ENCODE data around the gene NEDD8.

The NEDD8 gene

GRCh38 chr14:24211311-24211710 lies 20.9 kb downstream of the NEDD8 start:
- peaks cover 19% of the 10 kb centered on the region; the same call in 1 of the 2 replicates for H3K36me3 ChIP-seq (ENCODE audit: insufficient read depth, low read length)

GRCh38 chr14:24207625-24208024 lies 24.5 kb downstream of the NEDD8 start:
- no peak overlapping the region for H3K4me2 ChIP-seq (ENCODE audit: low read depth, low read length, poor library complexity, severe bottlenecking)
- H3K79me2 ChIP-seq (ENCODE audit: insufficient read depth, low read length) = peaks cover 28% of the 10 kb centered on the region
- H3K36me3 ChIP-seq (ENCODE audit: insufficient read depth, low read length) = peaks cover 22% of the 10 kb centered on the region; the same call in 1 of the 2 replicates
- no peaks in the 10 kb centered on the region for H3K9me3 ChIP-seq (ENCODE audit: insufficient read depth, low read depth, low read length)
- no peak overlapping the region for H2AFZ ChIP-seq (ENCODE audit: low read length)
- peaks cover 5% of the 10 kb centered on the region for H4K20me1 ChIP-seq (ENCODE audit: insufficient read depth, low read length, poor library complexity, severe bottlenecking)
- peaks cover 12% of the 10 kb centered on the region for H3K4me1 ChIP-seq (ENCODE audit: insufficient read depth, low read length, poor library complexity, severe bottlenecking)
- no peaks in the 10 kb centered on the region for H3F3A ChIP-seq (ENCODE audit: low read depth)
- H3K9ac ChIP-seq (ENCODE audit: low read depth, low read length, poor library complexity, severe bottlenecking) = no peak overlapping the region
- no peak overlapping the region for H3K4me3 ChIP-seq (ENCODE audit: low read length, poor library complexity, severe bottlenecking)
- no peak for TF ChIP-seq CTCF (conservative IDR thresholded peaks at IDR 0.05; ENCODE audit: low read length)
- TF ChIP-seq EZH2phosphoT487 (IDR thresholded peaks at IDR 0.05; ENCODE audit: borderline replicate concordance) = no peak
- no peaks in the 10 kb centered on the region for H3K9me2 ChIP-seq (replicated peaks; ENCODE audit: low read depth, low read length)
- no peaks in the 10 kb centered on the region for H3K27me3 ChIP-seq (ENCODE audit: insufficient read depth, low read length, poor library complexity, severe bottlenecking)

More at GRCh38 chr14:24211311-24211710, 20.9 kb downstream of the NEDD8 start:
- Histone ChIP-seq H3K4me3 (ENCODE audit: low read length, poor library complexity, severe bottlenecking) (peak overlapping the region; percentile 99), H4K20me1 (ENCODE audit: insufficient read depth, low read length, poor library complexity, severe bottlenecking) (peaks cover 5% of the 10 kb centered on the region), H3K27me3 (ENCODE audit: insufficient read depth, low read length, poor library complexity, severe bottlenecking) (no peaks in the 10 kb centered on the region), H3K4me2 (ENCODE audit: low read depth, low read length, poor library complexity, severe bottlenecking) (peak overlapping the region; percentile 78), H3K9me3 (ENCODE audit: insufficient read depth, low read depth, low read length) (no peaks in the 10 kb centered on the region), H3K79me2 (ENCODE audit: insufficient read depth, low read length) (peaks cover 44% of the 10 kb centered on the region), H2AFZ (ENCODE audit: low read length) (no peak overlapping the region), H3K4me1 (ENCODE audit: insufficient read depth, low read length, poor library complexity, severe bottlenecking) (peaks cover 28% of the 10 kb centered on the region), H3K9ac (ENCODE audit: low read depth, low read length, poor library complexity, severe bottlenecking) (peak overlapping the region; percentile 34), H3K9me2 (replicated peaks; ENCODE audit: low read depth, low read length) (no peaks in the 10 kb centered on the region), H3F3A (ENCODE audit: low read depth) (peaks cover 9% of the 10 kb centered on the region; the same call in 1 of the 2 replicates)
- no peak for TF ChIP-seq EZH2phosphoT487 (IDR thresholded peaks at IDR 0.05; ENCODE audit: borderline replicate concordance)
- no peak for TF ChIP-seq CTCF (conservative IDR thresholded peaks at IDR 0.05; ENCODE audit: low read length)

- Histone ChIP-seq H3K9me3 (ENCODE audit: insufficient read depth, low read depth, low read length) (no peaks in the 10 kb centered on the region), H3K27me3 (ENCODE audit: insufficient read depth, low read length, poor library complexity, severe bottlenecking) (no peaks in the 10 kb centered on the region), H2AFZ (ENCODE audit: low read length) (no peak overlapping the region), H3K4me3 (ENCODE audit: low read length, poor library complexity, severe bottlenecking) (no peak overlapping the region), H3K36me3 (ENCODE audit: insufficient read depth, low read length) (peaks cover 22% of the 10 kb centered on the region; the same call in 1 of the 2 replicates), H3K9me2 (replicated peaks; ENCODE audit: low read depth, low read length) (no peaks in the 10 kb centered on the region), H3F3A (ENCODE audit: low read depth) (no peaks in the 10 kb centered on the region), H3K79me2 (ENCODE audit: insufficient read depth, low read length) (peaks cover 23% of the 10 kb centered on the region), H3K4me2 (ENCODE audit: low read depth, low read length, poor library complexity, severe bottlenecking) (no peak overlapping the region), H3K4me1 (ENCODE audit: insufficient read depth, low read length, poor library complexity, severe bottlenecking) (peaks cover 10% of the 10 kb centered on the region), H3K9ac (ENCODE audit: low read depth, low read length, poor library complexity, severe bottlenecking) (no peak overlapping the region), H4K20me1 (ENCODE audit: insufficient read depth, low read length, poor library complexity, severe bottlenecking) (peaks cover 5% of the 10 kb centered on the region)
- TF ChIP-seq EZH2phosphoT487 (IDR thresholded peaks at IDR 0.05; ENCODE audit: borderline replicate concordance) (no peak), CTCF (conservative IDR thresholded peaks at IDR 0.05; ENCODE audit: low read length) (no peak)
Observed at GRCh38 chr14:24207104-24207551, 25.0 kb downstream of the NEDD8 start.
